SK-N-SH treated with all-trans-retinoic acid at 6 μM for 48 hours (cell line): ENCODE data around the gene IPP.

Experiments
- ATAC-seq: fragments of 200-7000 bp; cut with Tn5 transposase; 3 replicates; pipeline ENCODE4 v1.9.1; 2020; ENCODE audit warnings: mild to moderate bottlenecking, moderate library complexity
- GLIS3 ChIP-seq: fragments of 250-450 bp; sonication (Bioruptor Pico); IDR thresholded peaks from 2 replicates; pipeline ENCODE4 v1.5.0; 2020; ENCODE audit warnings: mild to moderate bottlenecking, moderate library complexity
- ISL1 ChIP-seq: fragments of 250-450 bp; sonication (Bioruptor Pico); IDR thresholded peaks from 2 replicates; pipeline ENCODE4 v2.1.2; 2022; ENCODE audit warnings: mild to moderate bottlenecking, moderate library complexity
- OSR1 ChIP-seq: fragments of 250-450 bp; sonication (Bioruptor Pico); IDR thresholded peaks from 2 replicates; pipeline ENCODE4 v1.8.0; 2022; ENCODE audit warnings: moderate library complexity, mild to moderate bottlenecking, inconsistent platforms
- RARB ChIP-seq: fragments of 250-450 bp; sonication (Bioruptor Pico); IDR thresholded peaks from 2 replicates; pipeline ENCODE4 v1.8.0; 2021; ENCODE audit warnings: mild to moderate bottlenecking, moderate library complexity
- SNAI2 ChIP-seq: fragments of 250-450 bp; sonication (Bioruptor Pico); IDR thresholded peaks from 2 replicates; pipeline ENCODE4 v1.5.0; 2020; ENCODE audit warnings: mild to moderate bottlenecking, moderate library complexity
- TCF4 ChIP-seq: fragments of 250-450 bp; sonication (Bioruptor Pico); IDR thresholded peaks from 2 replicates; pipeline ENCODE4 v1.8.0; 2021; ENCODE audit warnings: mild to moderate bottlenecking, moderate library complexity, borderline replicate concordance
- TOX ChIP-seq: fragments of 250-450 bp; sonication (Bioruptor Pico); IDR thresholded peaks from 2 replicates; pipeline ENCODE4 v1.8.0; 2021; ENCODE audit warnings: mild to moderate bottlenecking, moderate library complexity, borderline replicate concordance
- ZC3H10 ChIP-seq: fragments of 250-450 bp; sonication (Bioruptor Pico); IDR thresholded peaks from 2 replicates; pipeline ENCODE4 v1.5.1; 2021; ENCODE audit warnings: mild to moderate bottlenecking, moderate library complexity
- ZFP3 ChIP-seq: fragments of 250-450 bp; sonication (Bioruptor Pico); IDR thresholded peaks from 2 replicates; pipeline ENCODE4 v1.5.0; 2020; ENCODE audit warnings: mild to moderate bottlenecking, moderate library complexity
- TF ChIP-seq, protein P1 (sequence below): fragments of 250-450 bp; sonication (Bioruptor Pico); IDR thresholded peaks from 2 replicates; pipeline ENCODE4 v1.8.0; 2020; ENCODE audit warnings: mild to moderate bottlenecking, moderate library complexity, borderline replicate concordance
- TF ChIP-seq, protein P2 (sequence below): fragments of 250-450 bp; sonication (Bioruptor Pico); IDR thresholded peaks from 2 replicates; pipeline ENCODE4 v1.5.0; 2020; ENCODE audit warnings: mild to moderate bottlenecking, moderate library complexity
- TF ChIP-seq, protein P3 (sequence below): fragments of 250-450 bp; sonication (Bioruptor Pico); IDR thresholded peaks from 2 replicates; pipeline ENCODE4 v1.5.1; 2021; ENCODE audit warnings: mild to moderate bottlenecking, moderate library complexity
- TF ChIP-seq, protein P4 (sequence below): fragments of 250-450 bp; sonication (Bioruptor Pico); IDR thresholded peaks from 2 replicates; pipeline ENCODE4 v1.8.0; 2021; ENCODE audit warnings: low read depth, mild to moderate bottlenecking, moderate library complexity, borderline replicate concordance

IPP gene

DNA sequence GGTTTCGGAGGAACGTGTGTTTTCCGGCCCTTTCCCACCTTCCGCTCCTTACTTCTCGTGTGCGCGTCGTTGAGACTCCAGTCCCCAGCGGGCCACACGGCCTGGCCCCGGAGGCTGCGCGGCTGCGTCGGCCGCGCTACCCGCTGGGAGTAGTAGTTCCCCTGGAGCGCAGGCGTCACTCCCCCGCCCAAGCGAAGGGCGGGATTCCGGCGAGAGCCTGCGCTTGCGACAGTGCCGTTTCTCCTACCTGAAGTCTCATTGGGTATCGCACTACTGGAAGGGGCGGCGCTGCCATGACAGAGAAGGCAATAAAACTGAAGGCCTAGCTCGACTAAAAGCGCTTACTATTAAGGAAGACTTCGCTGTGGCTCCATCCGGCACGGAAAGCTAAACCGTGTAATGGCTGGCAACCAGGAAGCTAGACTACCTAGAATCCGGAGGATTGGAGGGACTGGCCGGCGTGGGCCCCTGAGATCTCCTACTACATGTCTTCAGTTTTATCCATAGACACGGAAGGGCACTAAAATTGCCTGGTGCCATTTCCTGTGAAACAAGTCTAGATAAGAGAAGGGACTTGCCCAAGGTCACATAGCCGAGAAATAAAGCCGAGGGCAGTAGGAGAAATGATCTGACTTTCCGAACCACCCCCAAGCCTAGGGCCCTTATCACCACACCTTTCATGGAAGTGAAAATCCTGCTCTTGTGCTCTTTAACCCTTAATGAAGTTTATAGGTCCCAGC is 63.3 kb downstream of the IPP start:
- peak; percentile 94 for ATAC-seq
- TF ChIP-seq, protein P1, sequence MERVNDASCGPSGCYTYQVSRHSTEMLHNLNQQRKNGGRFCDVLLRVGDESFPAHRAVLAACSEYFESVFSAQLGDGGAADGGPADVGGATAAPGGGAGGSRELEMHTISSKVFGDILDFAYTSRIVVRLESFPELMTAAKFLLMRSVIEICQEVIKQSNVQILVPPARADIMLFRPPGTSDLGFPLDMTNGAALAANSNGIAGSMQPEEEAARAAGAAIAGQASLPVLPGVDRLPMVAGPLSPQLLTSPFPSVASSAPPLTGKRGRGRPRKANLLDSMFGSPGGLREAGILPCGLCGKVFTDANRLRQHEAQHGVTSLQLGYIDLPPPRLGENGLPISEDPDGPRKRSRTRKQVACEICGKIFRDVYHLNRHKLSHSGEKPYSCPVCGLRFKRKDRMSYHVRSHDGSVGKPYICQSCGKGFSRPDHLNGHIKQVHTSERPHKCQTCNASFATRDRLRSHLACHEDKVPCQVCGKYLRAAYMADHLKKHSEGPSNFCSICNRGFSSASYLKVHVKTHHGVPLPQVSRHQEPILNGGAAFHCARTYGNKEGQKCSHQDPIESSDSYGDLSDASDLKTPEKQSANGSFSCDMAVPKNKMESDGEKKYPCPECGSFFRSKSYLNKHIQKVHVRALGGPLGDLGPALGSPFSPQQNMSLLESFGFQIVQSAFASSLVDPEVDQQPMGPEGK (CRISPR knock-in tag) = no peak
- TF ChIP-seq, protein P2, sequence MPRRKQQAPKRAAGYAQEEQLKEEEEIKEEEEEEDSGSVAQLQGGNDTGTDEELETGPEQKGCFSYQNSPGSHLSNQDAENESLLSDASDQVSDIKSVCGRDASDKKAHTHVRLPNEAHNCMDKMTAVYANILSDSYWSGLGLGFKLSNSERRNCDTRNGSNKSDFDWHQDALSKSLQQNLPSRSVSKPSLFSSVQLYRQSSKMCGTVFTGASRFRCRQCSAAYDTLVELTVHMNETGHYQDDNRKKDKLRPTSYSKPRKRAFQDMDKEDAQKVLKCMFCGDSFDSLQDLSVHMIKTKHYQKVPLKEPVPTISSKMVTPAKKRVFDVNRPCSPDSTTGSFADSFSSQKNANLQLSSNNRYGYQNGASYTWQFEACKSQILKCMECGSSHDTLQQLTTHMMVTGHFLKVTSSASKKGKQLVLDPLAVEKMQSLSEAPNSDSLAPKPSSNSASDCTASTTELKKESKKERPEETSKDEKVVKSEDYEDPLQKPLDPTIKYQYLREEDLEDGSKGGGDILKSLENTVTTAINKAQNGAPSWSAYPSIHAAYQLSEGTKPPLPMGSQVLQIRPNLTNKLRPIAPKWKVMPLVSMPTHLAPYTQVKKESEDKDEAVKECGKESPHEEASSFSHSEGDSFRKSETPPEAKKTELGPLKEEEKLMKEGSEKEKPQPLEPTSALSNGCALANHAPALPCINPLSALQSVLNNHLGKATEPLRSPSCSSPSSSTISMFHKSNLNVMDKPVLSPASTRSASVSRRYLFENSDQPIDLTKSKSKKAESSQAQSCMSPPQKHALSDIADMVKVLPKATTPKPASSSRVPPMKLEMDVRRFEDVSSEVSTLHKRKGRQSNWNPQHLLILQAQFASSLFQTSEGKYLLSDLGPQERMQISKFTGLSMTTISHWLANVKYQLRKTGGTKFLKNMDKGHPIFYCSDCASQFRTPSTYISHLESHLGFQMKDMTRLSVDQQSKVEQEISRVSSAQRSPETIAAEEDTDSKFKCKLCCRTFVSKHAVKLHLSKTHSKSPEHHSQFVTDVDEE (CRISPR knock-in tag) = peak; percentile 18; the same call in 1 of the 2 replicates
- TF ChIP-seq ZC3H10 (CRISPR knock-in tag) = peak; percentile 8; the same call in 1 of the 2 replicates
- TF ChIP-seq, all 23 proteins: peak for 2

DNA sequence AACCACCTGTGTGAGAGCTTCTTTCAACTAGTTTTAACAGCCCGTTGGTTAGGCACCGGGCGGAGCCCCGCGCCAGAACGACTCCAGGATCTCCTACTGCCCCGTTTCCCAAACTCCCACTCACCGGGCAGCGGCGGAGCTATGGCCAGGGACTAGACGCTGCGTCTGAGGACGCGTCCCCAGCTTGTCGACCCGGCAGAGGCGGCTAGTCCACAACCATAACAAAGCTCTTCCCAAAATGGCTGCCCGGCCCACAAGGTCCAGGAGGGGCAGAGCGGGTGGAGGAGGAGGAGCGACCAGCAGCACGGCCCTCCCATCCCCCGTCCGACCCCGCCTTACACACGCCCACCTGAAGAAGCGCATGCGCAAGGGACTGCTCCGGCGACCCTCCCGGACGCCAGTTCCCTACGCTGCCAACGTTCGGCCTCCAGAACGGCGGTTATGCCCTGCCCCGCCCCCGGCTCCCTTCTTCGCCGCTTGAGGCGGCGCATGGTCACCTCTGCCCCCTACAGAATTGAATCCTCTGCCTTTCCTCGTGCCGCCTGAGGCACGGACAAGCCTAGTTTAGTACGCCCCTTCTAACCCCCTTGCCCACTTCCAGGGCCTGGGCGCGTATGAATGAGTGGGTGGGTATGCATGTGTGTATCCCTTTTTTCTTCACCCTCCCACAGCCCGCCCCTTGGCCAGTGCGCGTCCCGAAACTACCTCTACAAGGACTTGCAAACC is 64.0 kb downstream of the IPP start, which contains the start of gene GPBP1L1:
GPBP1L1 (minus strand) TSS at position 246 of the 726 bp plus-strand sequence. CDS start 27,446 bp downstream, outside the sequence.
- ATAC-seq = peak; percentile 82
- no peak for TF ChIP-seq GLIS3 (CRISPR knock-in tag)
- TF ChIP-seq, protein P1 (CRISPR knock-in tag) = 0 out of 2 replicates have a peak, but pooled peaks have one; percentile 12

DNA sequence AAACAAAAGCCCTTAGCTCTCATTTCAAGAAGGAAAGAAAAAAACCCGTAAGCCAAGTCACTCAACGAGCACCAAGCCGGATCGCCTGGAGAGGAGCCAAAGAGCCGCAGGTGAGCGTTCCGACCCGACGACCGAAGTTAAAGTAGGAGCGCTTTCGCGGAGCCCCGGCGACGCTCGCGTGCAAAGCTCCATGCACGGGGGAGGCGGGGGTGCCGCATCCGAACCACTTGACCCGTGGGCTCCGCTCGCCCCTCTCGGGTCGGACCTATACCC is 64.5 kb downstream of the IPP start:
- TF ChIP-seq, protein P3, sequence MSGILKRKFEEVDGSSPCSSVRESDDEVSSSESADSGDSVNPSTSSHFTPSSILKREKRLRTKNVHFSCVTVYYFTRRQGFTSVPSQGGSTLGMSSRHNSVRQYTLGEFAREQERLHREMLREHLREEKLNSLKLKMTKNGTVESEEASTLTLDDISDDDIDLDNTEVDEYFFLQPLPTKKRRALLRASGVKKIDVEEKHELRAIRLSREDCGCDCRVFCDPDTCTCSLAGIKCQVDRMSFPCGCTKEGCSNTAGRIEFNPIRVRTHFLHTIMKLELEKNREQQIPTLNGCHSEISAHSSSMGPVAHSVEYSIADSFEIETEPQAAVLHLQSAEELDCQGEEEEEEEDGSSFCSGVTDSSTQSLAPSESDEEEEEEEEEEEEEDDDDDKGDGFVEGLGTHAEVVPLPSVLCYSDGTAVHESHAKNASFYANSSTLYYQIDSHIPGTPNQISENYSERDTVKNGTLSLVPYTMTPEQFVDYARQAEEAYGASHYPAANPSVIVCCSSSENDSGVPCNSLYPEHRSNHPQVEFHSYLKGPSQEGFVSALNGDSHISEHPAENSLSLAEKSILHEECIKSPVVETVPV (CRISPR knock-in tag) = no peak
- TF ChIP-seq ZFP3 (peak; percentile 81), TOX (CRISPR knock-in tag) (no peak), GLIS3 (CRISPR knock-in tag) (no peak), OSR1 (CRISPR knock-in tag) (no peak), SNAI2 (CRISPR knock-in tag) (no peak), TCF4 (CRISPR knock-in tag) (no peak)
- TF ChIP-seq, protein P4, sequence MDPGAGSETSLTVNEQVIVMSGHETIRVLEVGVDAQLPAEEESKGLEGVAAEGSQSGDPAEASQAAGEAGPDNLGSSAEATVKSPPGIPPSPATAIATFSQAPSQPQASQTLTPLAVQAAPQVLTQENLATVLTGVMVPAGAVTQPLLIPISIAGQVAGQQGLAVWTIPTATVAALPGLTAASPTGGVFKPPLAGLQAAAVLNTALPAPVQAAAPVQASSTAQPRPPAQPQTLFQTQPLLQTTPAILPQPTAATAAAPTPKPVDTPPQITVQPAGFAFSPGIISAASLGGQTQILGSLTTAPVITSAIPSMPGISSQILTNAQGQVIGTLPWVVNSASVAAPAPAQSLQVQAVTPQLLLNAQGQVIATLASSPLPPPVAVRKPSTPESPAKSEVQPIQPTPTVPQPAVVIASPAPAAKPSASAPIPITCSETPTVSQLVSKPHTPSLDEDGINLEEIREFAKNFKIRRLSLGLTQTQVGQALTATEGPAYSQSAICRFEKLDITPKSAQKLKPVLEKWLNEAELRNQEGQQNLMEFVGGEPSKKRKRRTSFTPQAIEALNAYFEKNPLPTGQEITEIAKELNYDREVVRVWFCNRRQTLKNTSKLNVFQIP (CRISPR knock-in tag) = no peak
- ATAC-seq = no peak

DNA sequence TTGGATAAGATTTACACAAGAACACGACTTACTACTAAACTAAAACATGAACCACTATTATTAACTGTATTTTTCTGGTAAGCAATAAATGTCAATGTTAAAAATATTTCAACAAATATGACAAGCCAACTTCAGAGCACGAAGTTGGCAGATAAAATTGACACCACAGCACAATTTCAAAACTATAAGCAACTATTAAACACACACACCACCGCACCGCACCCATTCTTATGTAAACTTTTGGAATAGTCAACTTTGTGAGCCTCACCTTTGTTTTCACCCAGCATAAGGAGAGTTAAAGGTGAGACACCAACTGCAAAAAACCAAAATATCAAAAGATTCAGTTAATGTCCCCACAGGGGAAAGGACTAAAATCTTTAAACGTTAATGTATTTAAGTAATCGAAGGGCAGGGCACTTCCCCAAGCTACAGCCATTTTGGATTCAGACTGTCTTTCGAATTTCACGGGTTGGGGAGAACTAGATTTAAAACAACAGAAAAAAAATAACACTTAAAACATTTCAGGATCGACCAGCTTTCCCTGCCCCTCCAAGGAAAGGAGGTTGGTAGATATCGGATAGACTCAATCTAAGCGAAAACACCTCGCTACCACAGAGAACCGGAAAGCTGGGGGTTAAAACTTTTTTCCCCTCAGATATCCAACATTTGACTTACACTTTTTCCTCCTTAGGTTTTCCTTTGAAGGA is 65.0 kb downstream of the IPP start:
- no peak for TF ChIP-seq ZC3H10 (CRISPR knock-in tag)
- no peak for ATAC-seq

DNA sequence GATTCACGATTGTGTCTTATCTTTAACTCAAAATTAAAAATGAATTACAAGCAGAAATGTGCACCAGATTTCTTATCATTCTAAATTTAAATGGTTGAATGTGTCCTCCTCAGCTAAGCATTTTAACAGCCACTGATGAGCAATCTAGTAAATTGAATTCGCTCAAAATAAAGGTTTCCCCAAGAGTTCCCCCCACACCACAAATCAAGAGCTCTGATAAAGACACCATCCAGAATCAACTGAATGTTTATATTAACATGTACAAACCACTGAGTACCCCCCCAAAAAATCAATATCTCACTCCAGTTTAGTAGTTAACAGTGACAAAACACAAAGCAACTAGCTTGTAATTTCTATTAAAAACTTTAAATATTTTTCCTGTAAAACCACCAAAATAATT is 66.1 kb downstream of the IPP start:
- TF ChIP-seq RARB (no peak), ISL1 (CRISPR knock-in tag) (peak; percentile 45)
- ATAC-seq = no peak
